Neuronal stem cell (in vitro differentiated cells): Measurements from ENCODE around the gene RIMKLB.
"Not testable (repeated sequence)": the region's sequence is repeated elsewhere in the genome, so short reads cannot be mapped to it uniquely, and the experiment has no call there.

Experiments used
- DNase-seq: peaks from one replicate; pipeline ENCODE4 v3.0.0-alpha.2; 2013; ENCODE audit warnings: low spot score
- H2AFZ ChIP-seq: one replicate; pipeline ENCODE4 v1.6.1; 2013; ENCODE audit warnings: mild to moderate bottlenecking, low read length, inconsistent platforms
- H2AK5ac ChIP-seq: 2 replicates; pipeline ENCODE4 v1.6.1; 2013; ENCODE audit warnings: low read depth, mild to moderate bottlenecking, inconsistent platforms, low read length, moderate library complexity, mixed read lengths
- H2BK120ac ChIP-seq: 2 replicates; pipeline ENCODE4 v1.6.1; 2013; ENCODE audit warnings: low read depth, mild to moderate bottlenecking, inconsistent platforms, low read length, moderate library complexity, mixed read lengths
- H2BK12ac ChIP-seq: one replicate; pipeline ENCODE4 v1.6.1; 2013; ENCODE audit warnings: low read length, inconsistent platforms
- H2BK15ac ChIP-seq: 2 replicates; pipeline ENCODE4 v1.6.1; 2013; ENCODE audit warnings: mild to moderate bottlenecking, low read length, inconsistent platforms, mixed read lengths
- H2BK5ac ChIP-seq: one replicate; pipeline ENCODE4 v1.6.1; 2013; ENCODE audit warnings: inconsistent platforms, mild to moderate bottlenecking, low read length, moderate library complexity
- H3K14ac ChIP-seq: one replicate; pipeline ENCODE4 v1.6.1; 2013; ENCODE audit warnings: low read length, inconsistent platforms
- H3K18ac ChIP-seq: 2 replicates; pipeline ENCODE4 v1.6.1; 2013; ENCODE audit warnings: low read length, inconsistent platforms
- H3K23ac ChIP-seq: 2 replicates; pipeline ENCODE4 v1.6.1; 2013; ENCODE audit warnings: low read depth, mild to moderate bottlenecking, mixed read lengths, low read length, inconsistent platforms; ENCODE audit not compliant: poor library complexity
- H3K27ac ChIP-seq: replicated peaks from 3 replicates; pipeline ENCODE4 v1.5.1; 2013; ENCODE audit warnings: low read length, inconsistent platforms
- H3K27me3 ChIP-seq, 3 experiments: 2 replicates each; pipeline ENCODE4 v1.6.1; 2013; ENCODE audit warnings: low read length in 3 of 3, mild to moderate bottlenecking in 2 of 3, inconsistent platforms in 1 of 3, low read depth in 1 of 3, mixed read lengths in 1 of 3, moderate library complexity in 1 of 3; ENCODE audit not compliant: control insufficient read depth in 3 of 3, insufficient read depth in 3 of 3
- H3K36me3 ChIP-seq, 2 donors: replicated peaks in 1 of 2; 2 replicates each; pipeline ENCODE4 v1.6.1; 2013; ENCODE audit warnings: low read length in 2 of 2; ENCODE audit not compliant: control insufficient read depth in 2 of 2, insufficient read depth in 2 of 2
- H3K4ac ChIP-seq: 2 replicates; pipeline ENCODE4 v1.6.1; 2013; ENCODE audit warnings: inconsistent platforms, mild to moderate bottlenecking, low read length, moderate library complexity
- H3K4me1 ChIP-seq, 2 donors: 1 replicate in 1 of 2; 2 replicates in 1 of 2; pipeline ENCODE4 v1.6.1; 2013; ENCODE audit warnings: low read length in 2 of 2, low read depth in 1 of 2; ENCODE audit not compliant: control insufficient read depth in 2 of 2, insufficient read depth in 1 of 2
- H3K4me2 ChIP-seq: one replicate; pipeline ENCODE4 v1.6.1; 2013; ENCODE audit warnings: mild to moderate bottlenecking, low read length, inconsistent platforms; ENCODE audit not compliant: insufficient read depth, poor library complexity, severe bottlenecking
- H3K4me3 ChIP-seq, 2 donors: 2 replicates each; pipeline ENCODE4 v1.5.1; 2013; ENCODE audit warnings: low read length in 2 of 2, mild to moderate bottlenecking in 2 of 2, inconsistent platforms in 1 of 2, moderate library complexity in 1 of 2
- H3K79me1 ChIP-seq: one replicate; pipeline ENCODE4 v1.6.1; 2013; ENCODE audit warnings: low read depth, mild to moderate bottlenecking, inconsistent platforms, low read length, moderate library complexity
- H3K9ac ChIP-seq: one replicate; pipeline ENCODE4 v1.6.1; 2013; ENCODE audit warnings: mild to moderate bottlenecking, low read depth, low read length, inconsistent platforms; ENCODE audit not compliant: poor library complexity
- H3K9me3 ChIP-seq, 2 donors: replicated peaks in 1 of 2; 2 replicates each; pipeline versions ENCODE3 to v1.6.1; 2013; ENCODE audit warnings: low read length in 2 of 2, mild to moderate bottlenecking in 2 of 2, inconsistent platforms in 1 of 2, low read depth in 1 of 2, mixed read lengths in 1 of 2, moderate library complexity in 1 of 2; ENCODE audit not compliant: control insufficient read depth in 2 of 2, insufficient read depth in 1 of 2
- H4K8ac ChIP-seq: one replicate; pipeline ENCODE4 v1.6.1; 2013; ENCODE audit warnings: low read depth, mild to moderate bottlenecking, inconsistent platforms, low read length, moderate library complexity
- H4K91ac ChIP-seq: one replicate; pipeline ENCODE4 v1.6.1; 2013; ENCODE audit warnings: low read length, low read depth, mild to moderate bottlenecking, inconsistent platforms; ENCODE audit not compliant: poor library complexity
- WGBS, 2 donors: extraction: QIAGEN DNeasy Blood & Tissue Kit; methylation state at CpG; one replicate each; pipeline ENCODE4 v1.1.7; 2013; ENCODE audit warnings: missing lambda C conversion rate in 2 of 2, mixed read lengths in 1 of 2; ENCODE audit not compliant: insufficient read length in 2 of 2, insufficient replicate concordance in 1 of 2; ENCODE audit errors: extremely low coverage in 2 of 2; 5-methylcytosine and 5-hydroxymethylcytosine counted together

The RIMKLB gene

DNA sequence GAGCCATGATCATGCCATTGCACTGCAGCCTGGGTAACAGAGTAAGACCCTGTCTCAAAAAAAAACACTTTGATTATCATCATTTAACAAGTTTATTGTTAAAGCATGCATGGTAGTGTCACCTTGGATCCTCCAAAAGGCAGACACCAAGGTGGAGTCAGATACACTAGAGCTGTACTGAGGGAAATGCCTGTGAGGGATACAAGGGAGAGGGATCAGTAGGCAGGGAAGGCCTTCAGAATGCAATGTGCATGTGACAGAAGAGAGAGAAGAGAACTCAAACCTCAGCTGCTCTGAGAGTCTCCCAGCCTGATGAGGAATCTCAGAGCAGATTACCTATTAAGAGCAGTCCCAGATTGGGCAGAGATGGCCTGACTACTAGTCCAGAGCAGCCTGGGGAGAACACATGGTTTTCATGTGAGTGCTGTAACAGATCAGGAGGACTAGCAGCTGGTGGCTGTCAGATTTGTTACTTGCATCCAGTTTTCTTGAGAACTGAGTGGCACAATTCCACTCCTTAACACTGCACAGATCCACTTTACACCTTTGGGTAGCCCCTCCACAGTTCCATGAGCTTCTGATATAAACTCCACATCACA, 86.6 kb downstream of the RIMKLB start:
- Histone ChIP-seq H2BK5ac (no peak overlapping the region), H3K23ac (peak overlapping the region; percentile 55), H3K36me3 (peaks cover 0 to 49% of the 10 kb centered on the region in 2 donors), H3K4me1 (no peaks in the 10 kb centered on the region), H3K14ac (no peak overlapping the region), H2AFZ (no peak overlapping the region), H3K4me3 (no peak overlapping the region), H3K9ac (no peak overlapping the region), H2BK120ac (no peak overlapping the region), H3K4ac (no peak overlapping the region), H3K27ac (no peak overlapping the region), H3K4me2 (no peak overlapping the region), H2AK5ac (no peak overlapping the region), H2BK15ac (no peak overlapping the region), H3K27me3 (no peaks in the 10 kb centered on the region), H4K8ac (no peak overlapping the region), H3K9me3 (peaks cover 3 to 4% of the 10 kb centered on the region in 2 donors), H2BK12ac (no peak overlapping the region), H3K18ac (no peak overlapping the region), H3K79me1 (no peaks in the 10 kb centered on the region), H4K91ac (no peak overlapping the region)
- DNase-seq: no peak

GRCh38 chr12:8785499-8785898, 87.7 kb downstream of the RIMKLB start:
- peak overlapping the region; percentile 75 for H2AK5ac ChIP-seq
- H4K8ac ChIP-seq: peak overlapping the region; percentile 24
- H3K14ac ChIP-seq: no peak overlapping the region
- no peak for DNase-seq
- no peak overlapping the region for H3K4me3 ChIP-seq
- H2BK120ac ChIP-seq: no peak overlapping the region
- peaks cover 3 to 7% of the 10 kb centered on the region in 2 donors for H3K9me3 ChIP-seq
- peaks cover 0 to 2% of the 10 kb centered on the region in 2 donors for H3K4me1 ChIP-seq
- WGBS, 2 donors: no CpG with 5 or more reads among the region's 4 CpGs
- no peak overlapping the region for H2BK5ac ChIP-seq
- no peak overlapping the region for H3K9ac ChIP-seq
- H3K4me2 ChIP-seq: no peak overlapping the region
- peaks cover 0 to 38% of the 10 kb centered on the region in 2 donors for H3K36me3 ChIP-seq
- H3K18ac ChIP-seq: no peak overlapping the region
- no peak overlapping the region for H3K4ac ChIP-seq
- H3K23ac ChIP-seq: peak overlapping the region; percentile 75
- no peak overlapping the region for H2BK12ac ChIP-seq
- no peak overlapping the region for H3K27ac ChIP-seq
- no peak overlapping the region for H2BK15ac ChIP-seq
- no peaks in the 10 kb centered on the region for H3K79me1 ChIP-seq
- no peak overlapping the region for H2AFZ ChIP-seq
- no peak overlapping the region for H4K91ac ChIP-seq
- H3K27me3 ChIP-seq: no peaks in the 10 kb centered on the region

- not testable (repeated sequence) for H2AFZ ChIP-seq, H3K23ac ChIP-seq, DNase-seq, H3K27me3 ChIP-seq, H3K79me1 ChIP-seq, H3K4me1 ChIP-seq, H3K14ac ChIP-seq, H2BK120ac ChIP-seq, H3K4me3 ChIP-seq, H3K4me2 ChIP-seq, H3K27ac ChIP-seq, H2BK12ac ChIP-seq, H4K91ac ChIP-seq, H3K9ac ChIP-seq, H2BK5ac ChIP-seq, H4K8ac ChIP-seq, H3K18ac ChIP-seq, H2BK15ac ChIP-seq, H3K4ac ChIP-seq
- Histone ChIP-seq H2AK5ac (peak overlapping the region; percentile 35), H3K36me3 (peaks cover 3 to 31% of the 10 kb centered on the region in 2 donors), H3K9me3 (peaks cover 3 to 13% of the 10 kb centered on the region in 2 donors)
- no CpG with 5 or more reads among the region's 28 CpGs for WGBS, 2 donors
These were observed 89.4 kb downstream of the RIMKLB start for GRCh38 chr12:8787206-8787605.

DNA sequence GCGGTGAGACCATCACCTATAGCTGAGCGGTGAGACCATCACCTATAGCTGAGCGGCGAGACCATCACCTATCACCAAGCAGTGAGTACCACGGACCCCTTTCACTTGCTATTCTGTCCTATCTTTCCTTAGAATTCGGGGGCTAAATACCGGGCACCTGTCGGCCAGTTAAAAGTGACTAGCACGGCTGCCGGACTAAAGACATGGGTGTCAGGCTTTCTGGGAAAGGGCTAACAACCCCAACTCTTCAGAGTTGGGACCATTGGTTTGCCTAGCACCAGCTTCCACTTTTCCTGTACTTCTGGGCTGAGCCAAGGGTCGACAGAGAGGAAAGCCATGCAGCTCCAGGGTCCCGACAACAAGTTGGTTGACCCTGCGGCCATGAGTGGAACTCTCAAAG, 90.9 kb downstream of the RIMKLB start:
- H2BK5ac ChIP-seq, H4K8ac ChIP-seq, H2BK120ac ChIP-seq, H3K18ac ChIP-seq, H3K4me1 ChIP-seq, H3K27ac ChIP-seq, H3K9ac ChIP-seq, H2AK5ac ChIP-seq, H3K79me1 ChIP-seq, H2BK15ac ChIP-seq, H3K27me3 ChIP-seq, H3K4ac ChIP-seq, H2BK12ac ChIP-seq, H3K23ac ChIP-seq, H4K91ac ChIP-seq, H3K14ac ChIP-seq, DNase-seq: not testable (repeated sequence)
- Histone ChIP-seq H3K36me3 (peaks cover 5 to 21% of the 10 kb centered on the region in 2 donors), H3K4me3 (peak overlapping the region; percentile 63 to 84), H3K4me2 (peak overlapping the region; percentile 40), H2AFZ (peak overlapping the region; percentile 68), H3K9me3 (peaks cover 3 to 16% of the 10 kb centered on the region in 2 donors)
- WGBS, 2 donors: no CpG with 5 or more reads among the region's 13 CpGs
